HCT116 (cell line): ENCODE data around the gene KLK1. TPM values are rescaled to one million over a fixed set of nuclear protein-coding genes. Genes with fewer than 3 reads are reported as not detected.

ENCODE experiments used
- ATAC-seq: fragments of 200-7000 bp; cut with Tn5 transposase; 2 replicates; pipeline ENCODE4 v1.9.1; 2020; ENCODE audit warnings: mild to moderate bottlenecking, moderate library complexity
- BruUV-seq: library from RNA; stranded (reverse); fragments of 400-500 nt; replicated peaks from 2 replicates; lab custom pipeline; 2021; lab: Mats Ljungman, UMichigan
- CTCF ChIA-PET: fragments of 300-600 bp; sonication (Branson Sonifier 250); formaldehyde crosslinking; loops from one replicate; lab custom pipeline; 2021; ENCODE audit warnings: antibody characterized with exemption; lab: Charles Lee
- POLR2A ChIA-PET: fragments of 300-600, 350-600 bp; sonication (Branson Sonifier 250); formaldehyde crosslinking; loops from one replicate; lab custom pipeline; 2021; ENCODE audit warnings: antibody characterized with exemption; lab: Charles Lee
- RAD21 ChIA-PET, 2 experiments: fragments of 300-600 bp; sonication (Branson Sonifier 250); formaldehyde crosslinking; loops; one replicate each; lab custom pipeline; 2023; ENCODE audit warnings: low total read pairs in 2 of 2; ENCODE audit not compliant: uncharacterized antibody in 2 of 2, unreplicated experiment in 2 of 2, low non-redundant PET in 1 of 2; lab: Charles Lee
- DNase-seq: peaks from one replicate; pipeline ENCODE4 v3.0.0-alpha.2; 2010; ENCODE audit warnings: low read depth, low spot score
- H2AFZ ChIP-seq: fragments of 200-600 bp; shearing (Covaris generic), sonication (generic); 2 replicates; pipeline ENCODE4 v1.6.1; 2017; ENCODE audit warnings: low read depth, mixed run types, mixed read lengths, antibody characterized with exemption, low read length; ENCODE audit not compliant: poor library complexity, severe bottlenecking
- H3K27ac ChIP-seq: 2 replicates; pipeline ENCODE4 v1.5.1; 2012; ENCODE audit warnings: low read depth, low read length
- H3K27me3 ChIP-seq: fragments of 200-600 bp; sonication (generic); 2 replicates; pipeline ENCODE4 v1.6.1; 2016; ENCODE audit warnings: mixed run types, low read length, mixed read lengths; ENCODE audit not compliant: insufficient read depth
- H3K36me3 ChIP-seq, 2 experiments: fragments of 200-500 bp in 1 of 2; fragments of 200-600 bp in 1 of 2; sonication (Bioruptor generic) in 1 of 2; sonication (generic) in 1 of 2; 2 replicates each; pipeline versions ENCODE4 v1.5.1 to v1.6.1; 2014 to 2016; ENCODE audit warnings: low read length in 2 of 2, inconsistent platforms in 1 of 2, mixed read lengths in 1 of 2, mixed run types in 1 of 2; ENCODE audit not compliant: insufficient read depth in 2 of 2, control insufficient read depth in 1 of 2
- H3K4me1 ChIP-seq, 2 experiments: fragments of 200-600 bp in 1 of 2; sonication (generic) in 1 of 2; 2 replicates each; pipeline versions ENCODE4 v1.5.1 to v1.6.1; 2012 to 2017; ENCODE audit warnings: low read length in 2 of 2, inconsistent platforms in 1 of 2, mild to moderate bottlenecking in 1 of 2, mixed read lengths in 1 of 2, mixed run types in 1 of 2, moderate library complexity in 1 of 2; ENCODE audit not compliant: insufficient read depth in 2 of 2, control insufficient read depth in 1 of 2
- H3K4me2 ChIP-seq: fragments of 200-600 bp; sonication (generic); 2 replicates; pipeline ENCODE4 v1.6.1; 2017; ENCODE audit warnings: mixed run types, low read length, mixed read lengths
- H3K4me3 ChIP-seq, 2 experiments: fragments of 200-600 bp in 1 of 2; sonication (generic) in 1 of 2; replicated peaks in 1 of 2; 2 replicates each; pipeline ENCODE4 v1.5.1; 2011 to 2016; ENCODE audit warnings: low read length in 2 of 2, control low read depth in 1 of 2, low read depth in 1 of 2, mild to moderate bottlenecking in 1 of 2, mixed read lengths in 1 of 2, mixed run types in 1 of 2
- H3K79me2 ChIP-seq: fragments of 200-600 bp; sonication (generic); 2 replicates; pipeline ENCODE4 v1.6.1; 2017; ENCODE audit warnings: mild to moderate bottlenecking, mixed run types, low read length, moderate library complexity, mixed read lengths; ENCODE audit not compliant: insufficient read depth
- H3K9ac ChIP-seq: fragments of 200-600 bp; sonication (generic); 2 replicates; pipeline ENCODE4 v1.6.1; 2016; ENCODE audit warnings: low read length, mixed read lengths
- H3K9me2 ChIP-seq: fragments of 200-600 bp; sonication (generic), shearing (Covaris generic); 2 replicates; pipeline ENCODE4 v1.6.1; 2017; ENCODE audit warnings: mixed run types, mild to moderate bottlenecking, moderate library complexity; ENCODE audit not compliant: insufficient read depth
- H3K9me3 ChIP-seq, 2 experiments: fragments of 200-500 bp in 1 of 2; fragments of 200-600 bp in 1 of 2; sonication (Bioruptor generic) in 1 of 2; sonication (generic) in 1 of 2; 2 replicates each; pipeline ENCODE4 v1.6.1; 2014 to 2017; ENCODE audit warnings: low read length in 2 of 2, mixed read lengths in 2 of 2, inconsistent platforms in 1 of 2, low read depth in 1 of 2, mild to moderate bottlenecking in 1 of 2, mixed run types in 1 of 2, moderate library complexity in 1 of 2; ENCODE audit not compliant: control insufficient read depth in 1 of 2, insufficient read depth in 1 of 2
- H4K20me1 ChIP-seq: fragments of 200-600 bp; sonication (generic), shearing (Covaris generic); 2 replicates; pipeline ENCODE4 v1.6.1; 2017; ENCODE audit warnings: mixed run types, mild to moderate bottlenecking, moderate library complexity; ENCODE audit not compliant: insufficient read depth
- CBX3 ChIP-seq: IDR thresholded peaks from 2 replicates; pipeline ENCODE4 v1.6.1; 2012; ENCODE audit warnings: low read depth
- CTCF ChIP-seq, 3 experiments: fragments of 200-600 bp in 1 of 3; sonication (generic) in 1 of 3; IDR thresholded peaks in 2 of 3; conservative IDR thresholded peaks in 1 of 3; 2 replicates each; pipeline ENCODE4 v1.5.1; 2012 to 2017; ENCODE audit warnings: low read depth in 2 of 3, low read length in 2 of 3, antibody characterized with exemption in 1 of 3, borderline replicate concordance in 1 of 3, control low read depth in 1 of 3, mild to moderate bottlenecking in 1 of 3, mixed read lengths in 1 of 3, mixed run types in 1 of 3, moderate library complexity in 1 of 3; ENCODE audit not compliant: insufficient read depth in 1 of 3
- ELF1 ChIP-seq: IDR thresholded peaks from 2 replicates; pipeline ENCODE4 v1.6.1; 2012; ENCODE audit warnings: low read depth, borderline replicate concordance
- EZH2 ChIP-seq: fragments of 200-600 bp; sonication (generic); IDR thresholded peaks from 2 replicates; pipeline ENCODE4 v1.6.1; 2017; ENCODE audit warnings: antibody characterized with exemption, mixed run types
- POLR2A ChIP-seq: IDR thresholded peaks from 2 replicates; pipeline ENCODE4 v1.7.0; 2011; ENCODE audit warnings: borderline replicate concordance; ENCODE audit not compliant: insufficient read depth, insufficient read length; ENCODE audit errors: extremely low read depth
- REST ChIP-seq: IDR thresholded peaks from 2 replicates; pipeline ENCODE4 v1.6.1; 2012; ENCODE audit warnings: low read depth
- SRF ChIP-seq: IDR thresholded peaks from 2 replicates; pipeline ENCODE4 v1.6.1; 2012; ENCODE audit warnings: low read depth
- TCF7L2 ChIP-seq: IDR thresholded peaks from 2 replicates; pipeline ENCODE4 v1.7.0; 2011; ENCODE audit warnings: borderline replicate concordance, inconsistent platforms; ENCODE audit not compliant: insufficient read depth, insufficient read length; ENCODE audit errors: extremely low read depth
- ZFX ChIP-seq: fragments of 450-650 bp; IDR thresholded peaks from 2 replicates; pipeline ENCODE4 v1.6.1; 2017
- intact Hi-C: fragments of 100-400 bp; cut with micrococcal nuclease; formaldehyde crosslinking; loops from 2 replicates; pipeline ENCODE4 v1.10.0; 2022
- total RNA-seq: library from RNA; stranded (reverse); gene quantifications from one replicate; pipeline ENCODE4 v1.2.1, GENCODE V29; 2021; ENCODE audit not compliant: unreplicated experiment

Gene KLK1
- total RNA-seq, 1 experiment from 2014 or later: 3.3 TPM

- no peaks in the 10 kb centered on the region for H3K79me2 ChIP-seq
- no peak overlapping the region for H3K27ac ChIP-seq
- no TSS peak for BruUV-seq
- H3K9ac ChIP-seq: no peak overlapping the region
- no peaks in the 10 kb centered on the region for H3K27me3 ChIP-seq
- H3K36me3 ChIP-seq: no peaks in the 10 kb centered on the region
- TF ChIP-seq SRF (no peak), REST (no peak), CBX3 (no peak), POLR2A (no peak), ZFX (no peak), EZH2 (no peak), CTCF (IDR thresholded peaks at IDR 0.05 in 2 of 3, conservative IDR thresholded peaks at IDR 0.05 in 1 of 3; ENCODE audit: borderline replicate concordance in 1 of 3, insufficient read depth in 1 of 3, low read depth in 2 of 3, low read length in 2 of 3) (no peak), ELF1 (no peak), TCF7L2 (no peak)
- no peaks in the 10 kb centered on the region for H3K9me2 ChIP-seq
- H4K20me1 ChIP-seq: no peaks in the 10 kb centered on the region
- ATAC-seq (no peak), DNase-seq (no peak)
- H2AFZ ChIP-seq: no peak overlapping the region
- RAD21 ChIA-PET: no interaction called here
- no peaks in the 10 kb centered on the region; a peak in 1 of 4 replicates for H3K9me3 ChIP-seq
- intact Hi-C loops: no loop called here
- no peak overlapping the region for H3K4me2 ChIP-seq
- H3K4me3 ChIP-seq: no peak overlapping the region
- CTCF ChIA-PET: no interaction called here
- POLR2A ChIA-PET: no interaction called here
- peaks cover 8 to 12% of the 10 kb centered on the region in 2 experiments for H3K4me1 ChIP-seq
Measured at GRCh38 chr19:50831026-50831396, 7.4 kb upstream of the KLK1 start.
